HCT116 (cell line): ENCODE results near the gene SH3BP4. TPM values are rescaled to one million over a fixed set of nuclear protein-coding genes. Genes with fewer than 3 reads are reported as not detected.

ENCODE experiments used
- ATAC-seq: fragments of 200-7000 bp; cut with Tn5 transposase; 2 replicates; pipeline ENCODE4 v1.9.1; 2020; ENCODE audit warnings: mild to moderate bottlenecking, moderate library complexity
- BruUV-seq: library from RNA; stranded (reverse); fragments of 400-500 nt; replicated peaks from 2 replicates; lab custom pipeline; 2021; lab: Mats Ljungman, UMichigan
- CTCF ChIA-PET: fragments of 300-600 bp; sonication (Branson Sonifier 250); formaldehyde crosslinking; loops from one replicate; lab custom pipeline; 2021; ENCODE audit warnings: antibody characterized with exemption; lab: Charles Lee
- POLR2A ChIA-PET: fragments of 300-600, 350-600 bp; sonication (Branson Sonifier 250); formaldehyde crosslinking; loops from one replicate; lab custom pipeline; 2021; ENCODE audit warnings: antibody characterized with exemption; lab: Charles Lee
- RAD21 ChIA-PET, 2 experiments: fragments of 300-600 bp; sonication (Branson Sonifier 250); formaldehyde crosslinking; loops; one replicate each; lab custom pipeline; 2023; ENCODE audit warnings: low total read pairs in 2 of 2; ENCODE audit not compliant: uncharacterized antibody in 2 of 2, unreplicated experiment in 2 of 2, low non-redundant PET in 1 of 2; lab: Charles Lee
- DNase-seq: peaks from one replicate; pipeline ENCODE4 v3.0.0-alpha.2; 2010; ENCODE audit warnings: low read depth, low spot score
- H2AFZ ChIP-seq: fragments of 200-600 bp; shearing (Covaris generic), sonication (generic); 2 replicates; pipeline ENCODE4 v1.6.1; 2017; ENCODE audit warnings: low read depth, mixed run types, mixed read lengths, antibody characterized with exemption, low read length; ENCODE audit not compliant: poor library complexity, severe bottlenecking
- H3K27ac ChIP-seq: 2 replicates; pipeline ENCODE4 v1.5.1; 2012; ENCODE audit warnings: low read depth, low read length
- H3K27me3 ChIP-seq: fragments of 200-600 bp; sonication (generic); 2 replicates; pipeline ENCODE4 v1.6.1; 2016; ENCODE audit warnings: mixed run types, low read length, mixed read lengths; ENCODE audit not compliant: insufficient read depth
- H3K36me3 ChIP-seq, 2 experiments: fragments of 200-500 bp in 1 of 2; fragments of 200-600 bp in 1 of 2; sonication (Bioruptor generic) in 1 of 2; sonication (generic) in 1 of 2; 2 replicates each; pipeline versions ENCODE4 v1.5.1 to v1.6.1; 2014 to 2016; ENCODE audit warnings: low read length in 2 of 2, inconsistent platforms in 1 of 2, mixed read lengths in 1 of 2, mixed run types in 1 of 2; ENCODE audit not compliant: insufficient read depth in 2 of 2, control insufficient read depth in 1 of 2
- H3K4me1 ChIP-seq, 2 experiments: fragments of 200-600 bp in 1 of 2; sonication (generic) in 1 of 2; 2 replicates each; pipeline versions ENCODE4 v1.5.1 to v1.6.1; 2012 to 2017; ENCODE audit warnings: low read length in 2 of 2, inconsistent platforms in 1 of 2, mild to moderate bottlenecking in 1 of 2, mixed read lengths in 1 of 2, mixed run types in 1 of 2, moderate library complexity in 1 of 2; ENCODE audit not compliant: insufficient read depth in 2 of 2, control insufficient read depth in 1 of 2
- H3K4me2 ChIP-seq: fragments of 200-600 bp; sonication (generic); 2 replicates; pipeline ENCODE4 v1.6.1; 2017; ENCODE audit warnings: mixed run types, low read length, mixed read lengths
- H3K4me3 ChIP-seq, 2 experiments: fragments of 200-600 bp in 1 of 2; sonication (generic) in 1 of 2; replicated peaks in 1 of 2; 2 replicates each; pipeline ENCODE4 v1.5.1; 2011 to 2016; ENCODE audit warnings: low read length in 2 of 2, control low read depth in 1 of 2, low read depth in 1 of 2, mild to moderate bottlenecking in 1 of 2, mixed read lengths in 1 of 2, mixed run types in 1 of 2
- H3K79me2 ChIP-seq: fragments of 200-600 bp; sonication (generic); 2 replicates; pipeline ENCODE4 v1.6.1; 2017; ENCODE audit warnings: mild to moderate bottlenecking, mixed run types, low read length, moderate library complexity, mixed read lengths; ENCODE audit not compliant: insufficient read depth
- H3K9ac ChIP-seq: fragments of 200-600 bp; sonication (generic); 2 replicates; pipeline ENCODE4 v1.6.1; 2016; ENCODE audit warnings: low read length, mixed read lengths
- H3K9me2 ChIP-seq: fragments of 200-600 bp; sonication (generic), shearing (Covaris generic); 2 replicates; pipeline ENCODE4 v1.6.1; 2017; ENCODE audit warnings: mixed run types, mild to moderate bottlenecking, moderate library complexity; ENCODE audit not compliant: insufficient read depth
- H3K9me3 ChIP-seq, 2 experiments: fragments of 200-500 bp in 1 of 2; fragments of 200-600 bp in 1 of 2; sonication (Bioruptor generic) in 1 of 2; sonication (generic) in 1 of 2; 2 replicates each; pipeline ENCODE4 v1.6.1; 2014 to 2017; ENCODE audit warnings: low read length in 2 of 2, mixed read lengths in 2 of 2, inconsistent platforms in 1 of 2, low read depth in 1 of 2, mild to moderate bottlenecking in 1 of 2, mixed run types in 1 of 2, moderate library complexity in 1 of 2; ENCODE audit not compliant: control insufficient read depth in 1 of 2, insufficient read depth in 1 of 2
- H4K20me1 ChIP-seq: fragments of 200-600 bp; sonication (generic), shearing (Covaris generic); 2 replicates; pipeline ENCODE4 v1.6.1; 2017; ENCODE audit warnings: mixed run types, mild to moderate bottlenecking, moderate library complexity; ENCODE audit not compliant: insufficient read depth
- CTCF ChIP-seq, 3 experiments: fragments of 200-600 bp in 1 of 3; sonication (generic) in 1 of 3; IDR thresholded peaks in 2 of 3; conservative IDR thresholded peaks in 1 of 3; 2 replicates each; pipeline ENCODE4 v1.5.1; 2012 to 2017; ENCODE audit warnings: low read depth in 2 of 3, low read length in 2 of 3, antibody characterized with exemption in 1 of 3, borderline replicate concordance in 1 of 3, control low read depth in 1 of 3, mild to moderate bottlenecking in 1 of 3, mixed read lengths in 1 of 3, mixed run types in 1 of 3, moderate library complexity in 1 of 3; ENCODE audit not compliant: insufficient read depth in 1 of 3
- ELF1 ChIP-seq: IDR thresholded peaks from 2 replicates; pipeline ENCODE4 v1.6.1; 2012; ENCODE audit warnings: low read depth, borderline replicate concordance
- EZH2phosphoT487 ChIP-seq: fragments of 200-600 bp; IDR thresholded peaks from 2 replicates; pipeline ENCODE4 v1.6.1; 2018; ENCODE audit warnings: antibody characterized with exemption, borderline replicate concordance
- FOSL1 ChIP-seq: IDR thresholded peaks from 2 replicates; pipeline ENCODE4 v1.6.1; 2012; ENCODE audit warnings: low read depth
- POLR2AphosphoS5 ChIP-seq: IDR thresholded peaks from 2 replicates; pipeline ENCODE4 v1.6.1; 2011; ENCODE audit warnings: mild to moderate bottlenecking, low read depth, low read length, moderate library complexity
- REST ChIP-seq: IDR thresholded peaks from 2 replicates; pipeline ENCODE4 v1.6.1; 2012; ENCODE audit warnings: low read depth
- SIN3A ChIP-seq: IDR thresholded peaks from 2 replicates; pipeline ENCODE4 v1.6.1; 2012; ENCODE audit warnings: low read depth
- TCF7L2 ChIP-seq: IDR thresholded peaks from 2 replicates; pipeline ENCODE4 v1.7.0; 2011; ENCODE audit warnings: borderline replicate concordance, inconsistent platforms; ENCODE audit not compliant: insufficient read depth, insufficient read length; ENCODE audit errors: extremely low read depth
- intact Hi-C: fragments of 100-400 bp; cut with micrococcal nuclease; formaldehyde crosslinking; loops from 2 replicates; pipeline ENCODE4 v1.10.0; 2022
- total RNA-seq: library from RNA; stranded (reverse); gene quantifications from one replicate; pipeline ENCODE4 v1.2.1, GENCODE V29; 2021; ENCODE audit not compliant: unreplicated experiment
- TF ChIP-seq, protein P1 (sequence below): IDR thresholded peaks from 2 replicates; pipeline ENCODE4 v1.6.1; 2012

The SH3BP4 gene
- total RNA-seq, 1 experiment from 2014 or later = 32.9 TPM

- no peak for ATAC-seq
- TF ChIP-seq EZH2phosphoT487 = no peak
- intact Hi-C loops = no loop called here
- peak overlapping the region; percentile 93 for H3K4me2 ChIP-seq
- no peak overlapping the region for H2AFZ ChIP-seq
- ChIA-PET POLR2A (interaction anchor here (1.2 kb wide), 1 partner anchor 16 kb away, joined by 3 read pairs; no protein-coding TSS in a partner anchor), CTCF (no interaction called here), RAD21 (interaction anchor here in 1 of 2 experiments (0.6 kb wide), 1 partner anchor 26 kb away, joined by 3 read pairs; no protein-coding TSS in a partner anchor)
- DNase-seq = no peak
- peaks cover 49% of the 10 kb centered on the region for H3K79me2 ChIP-seq
- H4K20me1 ChIP-seq = no peaks in the 10 kb centered on the region
- peak overlapping the region; percentile 78 for H3K27ac ChIP-seq
- H3K9me2 ChIP-seq = no peaks in the 10 kb centered on the region
- H3K9ac ChIP-seq = peak overlapping the region; percentile 65
- peak overlapping the region in 1 of 2 experiments; percentile 52; a peak in 2 of 4 replicates for H3K4me3 ChIP-seq
- peaks cover 61 to 85% of the 10 kb centered on the region in 2 experiments for H3K4me1 ChIP-seq
- H3K27me3 ChIP-seq = no peaks in the 10 kb centered on the region
- BruUV-seq = no TSS peak
- no peaks in the 10 kb centered on the region for H3K36me3 ChIP-seq
- H3K9me3 ChIP-seq = no peaks in the 10 kb centered on the region
Observed at GRCh38 chr2:235024931-235025773, 73.3 kb downstream of the SH3BP4 start.

- H3K9me3 ChIP-seq = no peaks in the 10 kb centered on the region
- no peaks in the 10 kb centered on the region for H3K9me2 ChIP-seq
- ChIA-PET POLR2A (interaction anchor here (1.2 kb wide), 1 partner anchor 17 kb away, joined by 3 read pairs; no protein-coding TSS in a partner anchor), RAD21 (interaction anchor here in 1 of 2 experiments (0.5 to 0.6 kb wide), 2 partner anchors 25 to 77 kb away, joined by 3 read pairs; no protein-coding TSS in a partner anchor), CTCF (no interaction called here)
- peak overlapping the region; percentile 15 to 52 for H3K4me3 ChIP-seq
- peaks cover 58 to 77% of the 10 kb centered on the region in 2 experiments for H3K4me1 ChIP-seq
- ATAC-seq (peak; percentile 78), DNase-seq (peak; percentile 71)
- H3K9ac ChIP-seq = peak overlapping the region; percentile 65
- no peaks in the 10 kb centered on the region for H4K20me1 ChIP-seq
- BruUV-seq = no TSS peak
- intact Hi-C loops = no loop called here
- H3K27ac ChIP-seq = peak overlapping the region; percentile 78
- peak overlapping the region; percentile 93 for H3K4me2 ChIP-seq
- peaks cover 49% of the 10 kb centered on the region for H3K79me2 ChIP-seq
- no peak overlapping the region for H2AFZ ChIP-seq
- no peaks in the 10 kb centered on the region for H3K27me3 ChIP-seq
- no peaks in the 10 kb centered on the region for H3K36me3 ChIP-seq
- peak; percentile 87 for TF ChIP-seq FOSL1
- peak; percentile 14 for TF ChIP-seq TCF7L2
- peak; percentile 48; the same call in 1 of the 2 replicates for TF ChIP-seq POLR2AphosphoS5
- no peak for TF ChIP-seq ELF1
- TF ChIP-seq, protein P1, sequence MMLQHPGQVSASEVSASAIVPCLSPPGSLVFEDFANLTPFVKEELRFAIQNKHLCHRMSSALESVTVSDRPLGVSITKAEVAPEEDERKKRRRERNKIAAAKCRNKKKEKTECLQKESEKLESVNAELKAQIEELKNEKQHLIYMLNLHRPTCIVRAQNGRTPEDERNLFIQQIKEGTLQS = no peak
- TF ChIP-seq REST = no peak
- TF ChIP-seq CTCF (IDR thresholded peaks at IDR 0.05 in 2 of 3, conservative IDR thresholded peaks at IDR 0.05 in 1 of 3; ENCODE audit: borderline replicate concordance in 1 of 3, insufficient read depth in 1 of 3, low read depth in 2 of 3, low read length in 2 of 3) = no peak
- no peak for TF ChIP-seq SIN3A
- no peak for TF ChIP-seq EZH2phosphoT487
Observed at GRCh38 chr2:235025800-235026536, 74.2 kb downstream of the SH3BP4 start.
